GM19467 (cell line): ENCODE results near the gene UBL4A.
"Not testable (repeated sequence)": the region's sequence is repeated elsewhere in the genome, so short reads cannot be mapped to it uniquely, and the experiment has no call there.

ENCODE experiments used
- ATAC-seq: cut with Tn5 transposase; IDR thresholded peaks from one replicate; pipeline ENCODE4 v1.9.1; 2021; ENCODE audit warnings: mild to moderate bottlenecking, moderate library complexity; ENCODE audit not compliant: unreplicated experiment

Gene UBL4A

GRCh38 chrX:154508384-154508745 lies 21.9 kb upstream of the UBL4A start:
- ATAC-seq, result no peak

- no peak for ATAC-seq
Observed at GRCh38 chrX:154507673-154508383, 21.4 kb upstream of the UBL4A start.

- ATAC-seq, result no peak
Observed at GRCh38 chrX:154506483-154507332, 20.3 kb upstream of the UBL4A start.

GRCh38 chrX:154505734-154506133 lies 19.3 kb upstream of the UBL4A start:
- ATAC-seq, result no peak

GRCh38 chrX:154502989-154503388 lies 16.6 kb upstream of the UBL4A start:
- ATAC-seq, result no peak

- ATAC-seq, result no peak
Observed at GRCh38 chrX:154502098-154502497, 15.7 kb upstream of the UBL4A start.

GRCh38 chrX:154501423-154501822 lies 15.0 kb upstream of the UBL4A start:
- not testable (repeated sequence) for ATAC-seq

GRCh38 chrX:154496591-154497137 lies 10.2 kb upstream of the UBL4A start:
- not testable (repeated sequence) for ATAC-seq

- ATAC-seq, result no peak
Observed at GRCh38 chrX:154495472-154495922, 9.1 kb upstream of the UBL4A start.

- no peak for ATAC-seq
Observed at GRCh38 chrX:154494715-154495114, 8.3 kb upstream of the UBL4A start.

GRCh38 chrX:154490414-154491083 lies 4.1 kb upstream of the UBL4A start, which contains the start of gene SLC10A3:
Gene SLC10A3 (minus strand): TSS chrX:154490629. CDS start chrX:154488940, 1,689 bp downstream.
- peak; percentile 84 for ATAC-seq

GRCh38 chrX:154490021-154490413 lies 3.6 kb upstream of the UBL4A start:
- peak; percentile 15 for ATAC-seq

GRCh38 chrX:154489182-154489581 lies 2.8 kb upstream of the UBL4A start:
- no peak for ATAC-seq

- no peak for ATAC-seq
Observed at GRCh38 chrX:154488336-154489075, 2.1 kb upstream of the UBL4A start.

GRCh38 chrX:154487518-154488290 lies 1.3 kb upstream of the UBL4A start:
- no peak for ATAC-seq

- ATAC-seq, result no peak
Observed at GRCh38 chrX:154486052-154486395, 391 bp downstream of the UBL4A start.

GRCh38 chrX:154485150-154486051 lies 1.0 kb downstream of the UBL4A start:
- no peak for ATAC-seq

GRCh38 chrX:154484255-154485149 lies 1.9 kb downstream of the UBL4A start:
- no peak for ATAC-seq
